Fibroblast of skin of left biceps (primary cell): Measurements from ENCODE around the gene FARP1.

ENCODE experiments used
- DNase-seq, 2 experiments: peaks; one replicate each; pipeline ENCODE4 v3.0.0-alpha.2; 2013; ENCODE audit warnings: low read depth in 2 of 2

The FARP1 gene

DNA sequence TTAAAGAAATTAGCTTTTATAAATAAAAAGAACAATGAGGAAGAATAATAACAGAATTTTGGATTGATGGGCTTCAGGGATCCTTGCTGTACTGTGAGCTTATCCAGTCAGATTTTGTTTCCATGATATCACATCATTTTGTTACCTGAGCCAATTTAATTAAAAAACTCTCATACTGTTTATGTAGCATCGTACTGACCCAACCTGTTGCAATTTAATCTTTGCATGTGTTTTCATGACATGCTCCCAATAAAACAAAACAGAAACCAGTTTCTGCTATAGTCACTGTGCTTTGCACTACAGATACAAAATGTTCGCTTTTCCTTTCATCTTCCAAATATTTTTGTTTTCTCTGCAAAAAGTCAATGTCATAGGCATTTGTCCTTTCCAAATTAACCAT lies 143.9 kb downstream of the FARP1 start:
- no peak for DNase-seq

- no peak for DNase-seq
These were observed 145.3 kb downstream of the FARP1 start for GRCh38 chr13:98288211-98288610.

- DNase-seq = no peak
These were observed 146.5 kb downstream of the FARP1 start for GRCh38 chr13:98289339-98289945.

- DNase-seq = no peak
These were observed 147.4 kb downstream of the FARP1 start for GRCh38 chr13:98290261-98290660.

DNA sequence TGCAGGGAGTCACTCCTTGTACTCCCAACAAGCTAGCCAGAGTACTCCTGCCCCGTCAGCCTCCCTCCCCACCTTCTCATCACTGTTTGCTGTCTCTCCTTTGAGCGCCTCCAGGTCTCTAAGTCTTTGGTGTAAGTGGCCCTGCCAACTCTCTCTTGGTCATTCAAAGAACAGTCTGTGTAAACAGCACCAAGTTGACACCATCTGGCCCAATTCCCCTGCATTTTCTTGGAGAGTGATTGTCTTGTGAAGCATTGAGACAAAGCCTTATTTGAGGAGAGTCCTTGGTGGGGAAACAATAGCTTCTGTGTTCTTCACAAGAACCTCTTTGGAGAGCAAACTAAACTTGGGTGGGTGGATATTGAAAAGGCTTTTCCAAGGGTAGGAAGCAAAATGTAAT lies 148.8 kb downstream of the FARP1 start:
- no peak for DNase-seq

DNA sequence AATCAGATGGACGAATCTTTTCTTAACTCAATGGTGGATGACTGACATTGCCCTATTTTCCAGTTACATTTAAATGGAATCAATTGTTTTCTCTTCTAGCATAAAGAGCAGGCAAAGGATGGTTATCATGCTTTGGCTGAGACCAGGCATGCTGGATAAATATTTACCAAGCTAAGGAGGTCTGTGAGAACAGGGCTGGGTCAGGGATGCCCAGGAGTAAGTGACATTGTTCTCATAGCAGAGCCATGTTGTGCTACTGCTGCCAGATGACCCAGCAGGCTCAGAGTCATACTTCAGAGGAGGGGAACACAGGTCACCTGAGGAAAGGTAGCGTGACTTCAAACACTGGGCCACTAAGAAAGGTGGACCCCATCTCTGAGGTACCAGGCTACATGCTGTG lies 150.2 kb downstream of the FARP1 start:
- no peak for DNase-seq

DNA sequence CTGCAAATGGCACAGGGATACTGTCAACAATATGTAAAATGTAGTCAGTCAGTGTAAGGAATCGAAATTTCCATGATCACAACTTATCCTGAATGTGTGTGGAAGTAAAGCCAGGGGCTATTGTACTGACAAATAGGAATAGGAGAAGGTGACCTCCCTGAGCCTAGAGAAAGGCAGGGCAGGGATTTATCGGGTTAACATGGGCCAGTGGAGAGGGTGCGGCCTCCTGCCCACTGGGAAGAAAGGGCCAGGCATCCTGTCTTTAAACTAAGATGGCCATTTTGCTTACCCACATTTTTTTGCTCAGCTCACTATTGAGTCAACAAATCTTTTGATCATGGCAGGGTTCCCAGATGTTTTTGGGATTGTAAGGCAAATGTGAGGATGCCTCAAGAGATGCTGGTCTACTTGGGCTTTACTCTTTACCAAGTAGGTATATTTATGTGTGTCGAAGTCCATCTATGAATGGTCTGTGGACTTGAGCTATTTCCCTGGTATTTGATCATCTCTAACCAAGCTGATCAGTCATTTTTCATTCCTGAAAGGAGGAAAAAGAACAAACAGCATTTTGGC lies 150.8 kb downstream of the FARP1 start:
- no peak for DNase-seq

DNA sequence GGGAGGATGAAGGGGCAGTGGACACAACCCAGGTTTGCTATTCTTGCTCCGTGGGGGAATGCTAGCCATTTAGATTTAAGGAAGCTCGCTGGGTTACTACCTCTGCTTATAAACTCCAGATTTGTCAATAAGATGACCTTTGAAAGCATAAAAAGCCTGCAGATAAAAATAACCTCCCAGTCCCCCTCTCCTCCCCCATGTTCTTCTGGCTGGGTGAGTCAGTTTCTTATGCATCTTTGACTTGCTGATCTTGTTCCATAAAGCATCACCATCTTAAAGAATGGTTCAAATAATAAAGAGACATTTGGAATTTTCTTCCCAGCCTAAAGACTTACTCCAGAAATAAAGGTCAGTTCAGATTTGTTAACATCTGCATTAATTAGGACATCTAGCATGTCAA lies 152.5 kb downstream of the FARP1 start:
- DNase-seq = no peak

DNA sequence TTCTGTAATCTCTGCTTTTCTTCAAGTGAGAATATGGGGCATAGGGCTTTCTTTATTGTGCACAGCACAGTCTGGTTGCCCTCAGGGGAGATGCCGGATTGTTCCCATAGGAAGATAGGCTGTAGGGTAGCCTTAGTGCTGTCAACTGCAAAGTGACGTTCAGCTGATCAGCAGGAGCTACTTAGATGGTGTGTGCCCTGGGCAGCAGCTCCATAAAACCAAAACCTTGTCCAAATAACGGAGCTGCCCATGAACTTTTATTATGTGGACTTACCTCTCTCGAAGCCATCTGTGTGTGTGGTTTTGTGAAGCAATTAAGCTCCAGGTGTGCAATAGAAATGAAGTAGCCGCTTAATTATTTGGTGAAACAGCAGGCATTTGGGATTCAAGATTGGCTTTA lies 154.2 kb downstream of the FARP1 start:
- DNase-seq = no peak

- no peak for DNase-seq
These were observed 154.9 kb downstream of the FARP1 start for GRCh38 chr13:98297745-98298144.

GRCh38 chr13:98298599-98298998 lies 155.7 kb downstream of the FARP1 start:
- DNase-seq = no peak

DNA sequence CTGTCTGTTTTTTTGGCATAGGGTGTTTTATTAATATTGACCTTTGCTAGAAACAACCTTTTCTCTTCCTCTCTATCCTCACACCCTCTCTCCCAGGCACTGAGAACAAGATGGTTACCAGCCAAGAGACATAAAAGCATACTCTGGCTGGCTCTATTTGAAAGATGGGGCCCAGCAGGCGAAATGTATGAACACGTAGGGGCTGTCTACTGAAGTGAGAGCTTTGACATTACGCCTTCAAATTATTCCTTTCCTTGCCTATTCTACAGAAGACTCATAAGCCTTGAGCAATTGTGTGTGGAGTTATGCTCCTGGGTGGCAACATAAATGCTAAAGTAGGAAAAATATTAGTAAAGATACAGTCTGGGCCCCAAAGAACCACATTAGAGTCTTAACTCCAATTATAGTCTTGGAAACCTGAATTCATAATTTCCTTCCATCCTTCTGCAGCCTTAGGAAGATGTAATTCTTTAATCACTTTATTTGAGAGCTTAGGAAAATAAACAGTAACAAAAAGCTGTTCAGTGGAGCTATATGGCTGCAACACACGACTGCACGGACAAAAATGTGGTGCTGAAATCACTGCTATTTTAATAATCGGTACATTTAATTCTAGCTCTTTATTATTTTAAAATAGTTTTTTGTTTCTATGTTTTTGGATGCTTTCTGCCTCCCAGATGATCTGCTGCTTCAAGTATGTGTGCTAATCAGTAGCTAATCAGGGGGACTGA lies 156.5 kb downstream of the FARP1 start:
- DNase-seq = no peak

DNA sequence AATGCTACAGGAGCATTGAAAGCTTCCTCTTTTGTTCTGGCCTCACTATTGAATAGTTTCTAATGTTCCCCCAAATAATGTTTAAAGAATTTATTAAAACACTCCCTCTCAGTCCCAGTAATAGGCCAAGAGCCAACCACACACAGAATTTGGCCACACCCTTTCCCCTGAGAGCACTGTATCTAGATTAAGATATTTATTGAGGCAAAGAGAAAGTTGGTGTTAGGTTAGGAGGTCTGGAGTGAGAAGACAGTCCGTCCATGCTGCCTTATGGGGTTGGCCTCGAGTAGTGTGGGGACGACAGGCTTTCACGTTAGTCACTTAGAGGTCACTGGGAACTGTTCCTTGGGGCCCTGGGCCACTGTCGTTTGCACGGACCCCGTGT lies 157.1 kb downstream of the FARP1 start:
- no peak for DNase-seq

- DNase-seq = no peak
These were observed 158.2 kb downstream of the FARP1 start for GRCh38 chr13:98300956-98301641.

DNA sequence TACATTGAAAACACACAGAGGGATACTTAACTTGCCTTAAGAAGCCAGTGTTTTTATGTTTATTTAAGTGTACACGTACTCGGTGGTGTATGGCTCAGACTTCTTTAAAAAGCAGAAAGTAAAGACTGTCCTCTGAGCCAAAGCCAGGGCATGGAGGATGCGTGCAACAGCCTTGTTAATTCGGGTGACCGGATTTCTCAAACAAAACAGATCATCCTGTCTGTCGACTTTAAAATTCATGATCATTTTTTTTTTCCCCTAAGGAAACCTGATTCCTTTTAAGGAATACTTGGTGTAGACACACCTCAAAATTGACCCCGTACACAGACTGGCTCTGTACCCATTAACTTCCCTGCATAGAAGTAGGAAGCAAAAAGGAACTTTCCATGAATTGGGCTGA lies 158.8 kb downstream of the FARP1 start:
- no peak for DNase-seq

DNA sequence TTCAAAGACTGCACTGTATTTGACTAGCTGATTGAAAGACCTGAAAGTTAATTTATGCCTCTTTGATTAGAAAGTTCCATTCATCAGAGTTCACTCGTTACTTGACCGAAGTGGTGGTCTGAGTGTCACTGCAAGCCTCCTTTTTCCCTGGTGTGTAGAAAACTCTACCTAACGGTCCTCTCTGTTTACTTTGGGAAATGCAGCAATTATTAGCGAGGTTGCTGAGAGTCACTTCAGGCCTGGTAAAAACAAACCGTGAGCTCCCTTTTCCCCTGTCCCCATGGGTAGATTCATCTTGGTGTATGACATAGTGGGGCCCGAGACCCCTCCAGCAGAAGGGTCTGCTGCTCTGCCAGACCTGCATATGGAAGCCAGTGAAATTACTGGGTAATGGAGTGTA lies 161.0 kb downstream of the FARP1 start:
- DNase-seq = no peak

GRCh38 chr13:98305670-98306069 lies 162.8 kb downstream of the FARP1 start:
- no peak for DNase-seq

DNA sequence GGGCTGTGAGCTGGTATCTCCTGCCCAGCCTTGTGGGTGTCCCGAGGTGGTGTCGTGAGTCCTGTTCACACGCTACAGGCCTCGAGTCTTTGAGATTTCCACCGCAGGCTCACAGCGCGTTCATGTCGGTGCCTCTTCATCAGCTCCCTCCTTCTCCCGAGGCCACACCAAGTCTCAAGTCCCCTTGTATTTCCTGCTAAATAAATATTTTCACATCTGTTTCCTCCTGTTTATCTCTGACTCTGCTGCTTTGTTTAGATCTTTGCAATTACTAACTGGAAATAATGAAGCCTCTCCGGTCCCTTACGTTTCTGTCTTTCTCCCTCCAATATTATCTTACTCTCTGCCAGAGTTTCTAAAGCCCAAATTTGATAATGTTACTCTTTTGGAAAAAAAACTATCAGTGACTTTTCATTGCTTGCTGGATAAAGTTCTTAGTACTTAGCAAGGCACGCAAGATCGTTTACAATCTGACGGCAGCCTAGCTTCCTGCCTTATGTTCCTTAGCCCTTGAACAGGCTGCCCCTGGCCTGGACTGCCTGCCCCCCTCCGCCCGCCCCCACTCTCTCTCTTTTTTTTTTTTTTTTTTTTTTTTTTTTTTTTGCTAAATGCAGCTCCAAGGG lies 164.7 kb downstream of the FARP1 start:
- no peak for DNase-seq

- DNase-seq = no peak
These were observed 165.4 kb downstream of the FARP1 start for GRCh38 chr13:98308086-98308911.

GRCh38 chr13:98309569-98310335 lies 166.9 kb downstream of the FARP1 start:
- no peak for DNase-seq
